ENCODE results near the gene GORASP2. TPM values are rescaled to one million over a fixed set of nuclear protein-coding genes. Genes with fewer than 3 reads are reported as not detected.

Gene GORASP2
- total RNA-seq, 4 donors from 2014 or later, result 45.8 to 66.1 (median 56.5) TPM

GRCh38 chr2:170997893-170998597 lies 69.0 kb downstream of the GORASP2 start:
- DNase-seq, result no peak
- H3K9me3 ChIP-seq, result no peaks in the 10 kb centered on the region
- WGBS, 2 donors, result 91 to 93% methylated on average over 5 of the region's 5 CpGs
- intact Hi-C loops (cut with DNase I), result no loop called here
- H3K4me1 ChIP-seq, result no peaks in the 10 kb centered on the region
- H3K4me3 ChIP-seq, result no peak overlapping the region
- peaks cover 0 to 82% (median 0%) of the 10 kb centered on the region in 3 donors for H3K36me3 ChIP-seq
- TF ChIP-seq CTCF (IDR thresholded peaks at IDR 0.05) (no peak), POLR2A (IDR thresholded peaks at IDR 0.05) (no peak)
- H3K27ac ChIP-seq, result no peak overlapping the region
- no peaks in the 10 kb centered on the region for H3K27me3 ChIP-seq

GRCh38 chr2:170999654-171000053 lies 70.6 kb downstream of the GORASP2 start:
- Histone ChIP-seq H3K9me3 (no peaks in the 10 kb centered on the region), H3K36me3 (peaks cover 0 to 82% (median 0%) of the 10 kb centered on the region in 3 donors), H3K27me3 (no peaks in the 10 kb centered on the region), H3K4me3 (no peak overlapping the region), H3K4me1 (no peaks in the 10 kb centered on the region), H3K27ac (no peak overlapping the region)
- TF ChIP-seq CTCF (IDR thresholded peaks at IDR 0.05) (no peak), POLR2A (IDR thresholded peaks at IDR 0.05) (no peak)
- WGBS, 2 donors, result 91 to 98% methylated on average over 6 of the region's 6 CpGs
- intact Hi-C loops (cut with DNase I), result no loop called here
- no peak for DNase-seq

- Histone ChIP-seq H3K9me3 (no peaks in the 10 kb centered on the region), H3K27ac (no peak overlapping the region), H3K4me3 (no peak overlapping the region), H3K4me1 (no peaks in the 10 kb centered on the region), H3K36me3 (peaks cover 0 to 90% (median 5%) of the 10 kb centered on the region in 3 donors), H3K27me3 (no peaks in the 10 kb centered on the region)
- no peak for DNase-seq
- intact Hi-C loops (cut with DNase I), result no loop called here
- WGBS, 2 donors, result 90 to 95% methylated on average over 2 of the region's 2 CpGs
- TF ChIP-seq CTCF (IDR thresholded peaks at IDR 0.05) (no peak), POLR2A (IDR thresholded peaks at IDR 0.05) (no peak)
These were observed 75.3 kb downstream of the GORASP2 start for GRCh38 chr2:171004363-171004762.

- no peak overlapping the region for H3K4me3 ChIP-seq
- no peak for DNase-seq
- no peaks in the 10 kb centered on the region for H3K4me1 ChIP-seq
- H3K27me3 ChIP-seq, result no peaks in the 10 kb centered on the region
- 78 to 80% methylated on average over 2 of the region's 2 CpGs for WGBS, 2 donors
- no peak overlapping the region for H3K27ac ChIP-seq
- H3K9me3 ChIP-seq, result no peaks in the 10 kb centered on the region
- peaks cover 0 to 89% (median 5%) of the 10 kb centered on the region in 3 donors for H3K36me3 ChIP-seq
- no peak for TF ChIP-seq POLR2A (IDR thresholded peaks at IDR 0.05)
- TF ChIP-seq CTCF (IDR thresholded peaks at IDR 0.05), result no peak
- intact Hi-C loops (cut with DNase I), result no loop called here
These were observed 75.8 kb downstream of the GORASP2 start for GRCh38 chr2:171004833-171005232.

- H3K9me3 ChIP-seq, result no peaks in the 10 kb centered on the region
- intact Hi-C loops (cut with DNase I), result no loop called here
- no peak overlapping the region for H3K27ac ChIP-seq
- no peaks in the 10 kb centered on the region for H3K27me3 ChIP-seq
- DNase-seq, result no peak
- peaks cover 0 to 93% (median 5%) of the 10 kb centered on the region in 3 donors for H3K36me3 ChIP-seq
- no peak overlapping the region for H3K4me3 ChIP-seq
- no peaks in the 10 kb centered on the region for H3K4me1 ChIP-seq
- WGBS, 2 donors, result 71 to 81% methylated on average over 2 of the region's 2 CpGs
- TF ChIP-seq POLR2A (IDR thresholded peaks at IDR 0.05), result no peak
- no peak for TF ChIP-seq CTCF (IDR thresholded peaks at IDR 0.05)
These were observed 79.6 kb downstream of the GORASP2 start for GRCh38 chr2:171008550-171009205.
